Adrenal gland (tissue), 5 donors: ENCODE data around the gene STAB2.

Source experiments
- CTCF ChIP-seq, 6 experiments: fragments of 450-650 bp in 4 of 6; fragments of 200-600 bp in 2 of 6; sonication (generic) in 1 of 6; IDR thresholded peaks; 1 replicate in 5 of 6; 2 replicates in 1 of 6; pipeline versions ENCODE4 v1.5.1 to v1.8.0; 2016 to 2021; ENCODE audit warnings: antibody characterized with exemption in 6 of 6, mild to moderate bottlenecking in 2 of 6, moderate library complexity in 1 of 6
- POLR2A ChIP-seq, 2 donors: fragments of 450-650 bp; IDR thresholded peaks; one replicate each; pipeline ENCODE4 v1.6.1; 2017; ENCODE audit warnings: antibody characterized with exemption in 2 of 2, mild to moderate bottlenecking in 2 of 2, moderate library complexity in 1 of 2
- donor health status: DM: no; HTN: no; CAD: no.

DNA sequence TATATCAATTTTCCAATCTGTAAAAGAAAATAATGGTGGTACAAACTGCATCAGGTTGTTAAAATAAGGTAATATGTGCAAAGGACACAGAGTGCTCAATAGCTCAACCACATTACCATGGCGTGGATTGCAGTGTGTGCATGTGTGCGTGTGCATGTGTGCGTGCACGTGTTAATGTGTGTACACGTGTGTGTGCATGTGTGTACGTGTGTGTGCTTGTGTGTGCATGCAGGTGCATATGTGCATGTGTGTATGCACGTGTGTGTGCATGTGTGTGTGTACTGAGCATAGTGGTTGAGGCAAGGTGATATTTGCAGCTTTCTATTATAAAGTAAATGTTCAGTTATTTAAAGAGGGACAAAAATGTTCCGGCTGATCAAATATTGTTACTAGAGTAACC is 138.3 kb downstream of the STAB2 start:
- TF ChIP-seq POLR2A (IDR thresholded peaks at IDR 0.05) (no peak), CTCF (IDR thresholded peaks at IDR 0.05) (no peak)
